GM21529 (cell line): Measurements from ENCODE around the gene MISP.

Source experiments
- ATAC-seq: cut with Tn5 transposase; IDR thresholded peaks from one replicate; pipeline ENCODE4 v1.9.1; 2021; ENCODE audit not compliant: unreplicated experiment

Gene MISP

GRCh38 chr19:806815-807421 lies 56.0 kb downstream of the MISP start:
- ATAC-seq: no peak

- ATAC-seq: no peak
Measured at GRCh38 chr19:807627-808422, 56.9 kb downstream of the MISP start.

- ATAC-seq: no peak
Measured at GRCh38 chr19:808423-808775, 57.5 kb downstream of the MISP start.

GRCh38 chr19:810077-810855 lies 59.4 kb downstream of the MISP start:
- no peak for ATAC-seq

- ATAC-seq: no peak
Measured at GRCh38 chr19:810883-811489, 60.1 kb downstream of the MISP start.

GRCh38 chr19:811506-812048 lies 60.7 kb downstream of the MISP start:
- no peak for ATAC-seq

GRCh38 chr19:812049-812746 lies 61.3 kb downstream of the MISP start:
- no peak for ATAC-seq

- ATAC-seq: no peak
Measured at GRCh38 chr19:812747-813218, 61.9 kb downstream of the MISP start.

GRCh38 chr19:813219-814151 lies 62.6 kb downstream of the MISP start:
- no peak for ATAC-seq
